Neural progenitor cell (in vitro differentiated cells): ENCODE data around the gene ANKRA2.

ENCODE experiments used
- CTCF ChIP-seq: fragments of 200-600 bp; sonication (generic); IDR thresholded peaks from 2 replicates; pipeline ENCODE4 v1.5.1; 2017; ENCODE audit warnings: antibody characterized with exemption, mild to moderate bottlenecking
- EZH2 ChIP-seq: fragments of 200-600 bp; sonication (generic); IDR thresholded peaks from 2 replicates; pipeline ENCODE4 v1.6.1; 2017; ENCODE audit warnings: antibody characterized with exemption, mild to moderate bottlenecking, moderate library complexity
- EZH2phosphoT487 ChIP-seq: fragments of 200-600 bp; sonication (generic); IDR thresholded peaks from 2 replicates; pipeline ENCODE4 v1.6.1; 2017; ENCODE audit warnings: antibody characterized with exemption

GRCh38 chr5:73582285-73583145, 17.1 kb upstream of the ANKRA2 start:
- no peak for TF ChIP-seq CTCF
- TF ChIP-seq EZH2: no peak
- TF ChIP-seq EZH2phosphoT487: no peak
